Left lung (tissue), 10 donors: ENCODE data around the gene SNRK. TPM values are rescaled to one million over a fixed set of nuclear protein-coding genes. Genes with fewer than 3 reads are reported as not detected.

Source experiments
- ATAC-seq: fragments of 200-7000 bp; cut with Tn5 transposase; one replicate; pipeline ENCODE4 v1.9.1; 2020; ENCODE audit warnings: moderate library complexity
- DNase-seq, 4 donors: peaks; one replicate each; pipeline ENCODE4 v3.0.0-alpha.2; 2013 to 2020
- H3K27ac ChIP-seq, 2 donors: fragments of 200-600 bp; sonication (generic) in 1 of 2; one replicate each; pipeline versions ENCODE4 v1.5.0 to v1.8.0; 2020 to 2021
- H3K27me3 ChIP-seq, 2 donors: fragments of 200-600 bp; sonication (generic) in 1 of 2; one replicate each; pipeline versions ENCODE4 v1.5.0 to v1.8.0; 2020 to 2021
- H3K36me3 ChIP-seq, 2 donors: fragments of 200-600 bp; sonication (generic) in 1 of 2; one replicate each; pipeline versions ENCODE4 v1.5.0 to v1.8.0; 2020 to 2021
- H3K4me1 ChIP-seq, 2 donors: fragments of 200-600 bp; one replicate each; pipeline ENCODE4 v1.8.0; 2021
- H3K4me3 ChIP-seq, 2 donors: fragments of 200-600 bp; sonication (generic) in 1 of 2; one replicate each; pipeline versions ENCODE4 v1.5.0 to v1.8.0; 2020 to 2021; ENCODE audit warnings: mild to moderate bottlenecking in 1 of 2
- H3K9me3 ChIP-seq, 2 donors: fragments of 200-600 bp; sonication (generic) in 1 of 2; one replicate each; pipeline versions ENCODE4 v1.5.0 to v1.8.0; 2020 to 2021
- intact Hi-C, 2 donors: fragments of 100-400 bp; cut with DNase I; formaldehyde crosslinking; loops; one replicate each; pipeline versions ENCODE4 v1.11.2 to v1.14.2; 2022
- polyA plus RNA-seq, 6 donors: library from polyadenylated mRNA; unstranded; fragments of 120-200 nt; gene quantifications; one replicate each; pipeline ENCODE4 v1.2.1, GENCODE V29; 2013; ENCODE audit not compliant: insufficient read length in 6 of 6
- total RNA-seq, 2 donors: library from RNA; stranded (reverse); fragmentation: NEBNext Ultra II Directional; extraction: Animal tissue kit (Norgen Biotek cat#: 25700); gene quantifications; one replicate each; pipeline ENCODE4 v1.2.1, GENCODE V29; 2021
- TF ChIP-seq, protein P1 (sequence below), 2 donors: fragments of 200-600 bp; sonication (generic) in 1 of 2; IDR thresholded peaks; one replicate each; pipeline versions ENCODE4 v1.5.0 to v1.8.0; 2021; ENCODE audit warnings: antibody characterized with exemption in 2 of 2
- donor health status: DM: no; HTN: yes; CAD: no.
- donor health status: DM: no; HTN: no; CAD: no.

SNRK gene
- total and polyA plus RNA-seq, 8 donors, result 29.5 to 72.3 (median 64.7) TPM

DNA sequence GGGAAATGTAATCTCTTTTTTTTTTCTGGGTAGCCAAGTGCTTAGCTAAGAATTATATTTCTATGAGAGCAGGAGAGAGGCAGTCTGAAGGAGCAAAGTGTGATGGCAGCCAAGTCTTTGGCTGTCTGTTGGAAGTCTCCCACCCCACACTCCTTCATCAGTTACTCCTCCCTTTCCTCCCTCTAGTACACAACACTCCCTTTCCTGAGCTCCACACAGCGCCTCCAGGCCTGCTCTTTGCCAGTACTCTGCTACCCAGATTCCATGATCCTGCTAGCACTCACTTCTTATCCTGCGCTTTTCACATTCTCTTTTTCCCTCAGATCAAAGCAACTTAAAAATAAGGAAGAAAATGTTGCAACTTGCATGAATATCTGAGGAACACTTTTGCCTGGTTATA lies 37.4 kb upstream of the SNRK start:
- ATAC-seq (no peak), DNase-seq (no peak)
- Histone ChIP-seq H3K36me3 (no peaks in the 10 kb centered on the region), H3K9me3 (no peaks in the 10 kb centered on the region), H3K4me1 (peaks cover 0 to 15% of the 10 kb centered on the region in 2 donors), H3K27ac (no peak overlapping the region), H3K4me3 (no peak overlapping the region), H3K27me3 (no peaks in the 10 kb centered on the region)
- intact Hi-C loops, result no loop called here
- TF ChIP-seq, protein P1, sequence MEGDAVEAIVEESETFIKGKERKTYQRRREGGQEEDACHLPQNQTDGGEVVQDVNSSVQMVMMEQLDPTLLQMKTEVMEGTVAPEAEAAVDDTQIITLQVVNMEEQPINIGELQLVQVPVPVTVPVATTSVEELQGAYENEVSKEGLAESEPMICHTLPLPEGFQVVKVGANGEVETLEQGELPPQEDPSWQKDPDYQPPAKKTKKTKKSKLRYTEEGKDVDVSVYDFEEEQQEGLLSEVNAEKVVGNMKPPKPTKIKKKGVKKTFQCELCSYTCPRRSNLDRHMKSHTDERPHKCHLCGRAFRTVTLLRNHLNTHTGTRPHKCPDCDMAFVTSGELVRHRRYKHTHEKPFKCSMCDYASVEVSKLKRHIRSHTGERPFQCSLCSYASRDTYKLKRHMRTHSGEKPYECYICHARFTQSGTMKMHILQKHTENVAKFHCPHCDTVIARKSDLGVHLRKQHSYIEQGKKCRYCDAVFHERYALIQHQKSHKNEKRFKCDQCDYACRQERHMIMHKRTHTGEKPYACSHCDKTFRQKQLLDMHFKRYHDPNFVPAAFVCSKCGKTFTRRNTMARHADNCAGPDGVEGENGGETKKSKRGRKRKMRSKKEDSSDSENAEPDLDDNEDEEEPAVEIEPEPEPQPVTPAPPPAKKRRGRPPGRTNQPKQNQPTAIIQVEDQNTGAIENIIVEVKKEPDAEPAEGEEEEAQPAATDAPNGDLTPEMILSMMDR (IDR thresholded peaks at IDR 0.05), result no peak

DNA sequence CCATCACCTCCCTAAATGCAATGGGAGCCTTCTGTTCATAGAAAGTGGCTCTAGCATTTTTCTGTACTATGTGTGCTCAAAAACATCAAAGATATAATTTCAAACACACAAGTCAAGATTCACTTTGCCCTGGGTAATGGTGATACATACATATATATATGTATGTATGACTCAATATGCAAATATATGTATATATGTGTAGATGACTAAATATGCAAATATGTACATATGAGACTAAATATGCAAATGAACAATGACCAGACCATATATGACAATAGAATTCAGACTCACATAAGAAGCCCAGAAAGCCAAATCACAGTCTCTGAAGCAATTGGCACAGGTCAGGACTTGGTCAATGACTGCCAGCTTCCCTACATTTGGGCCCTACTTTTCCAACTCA lies 36.9 kb upstream of the SNRK start:
- no peaks in the 10 kb centered on the region for H3K27me3 ChIP-seq
- no peaks in the 10 kb centered on the region for H3K36me3 ChIP-seq
- TF ChIP-seq, protein P1 (IDR thresholded peaks at IDR 0.05), result no peak
- no peak overlapping the region for H3K4me3 ChIP-seq
- H3K27ac ChIP-seq, result no peak overlapping the region
- intact Hi-C loops, result no loop called here
- H3K9me3 ChIP-seq, result no peaks in the 10 kb centered on the region
- ATAC-seq, result no peak
- no peak for DNase-seq
- peaks cover 0 to 13% of the 10 kb centered on the region in 2 donors for H3K4me1 ChIP-seq

DNA sequence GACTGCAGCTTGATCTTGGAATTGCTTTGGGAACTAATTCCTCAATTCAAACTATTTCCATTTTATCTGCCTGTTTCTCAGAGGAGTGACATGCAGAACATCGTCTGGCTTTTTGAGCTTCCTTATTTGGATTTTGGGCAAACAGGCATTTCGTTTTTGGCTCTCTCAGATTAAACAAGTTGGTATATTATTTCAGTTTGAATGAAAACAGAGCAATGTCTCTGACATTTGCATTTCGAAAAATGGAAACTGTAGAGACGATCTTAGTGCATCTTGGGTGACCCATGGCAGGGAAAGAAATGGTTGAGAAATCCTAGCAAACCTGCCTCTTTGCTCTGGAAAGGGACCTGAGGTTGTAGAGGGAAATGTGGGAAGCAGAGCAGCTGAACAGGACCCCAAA lies 33.0 kb upstream of the SNRK start:
- intact Hi-C loops, result no loop called here
- H3K9me3 ChIP-seq, result no peaks in the 10 kb centered on the region
- ATAC-seq (no peak), DNase-seq (no peak)
- H3K4me1 ChIP-seq, result peaks cover 0 to 34% of the 10 kb centered on the region in 2 donors
- H3K36me3 ChIP-seq, result no peaks in the 10 kb centered on the region
- no peak overlapping the region for H3K27ac ChIP-seq
- H3K27me3 ChIP-seq, result no peaks in the 10 kb centered on the region
- H3K4me3 ChIP-seq, result no peak overlapping the region
- TF ChIP-seq, protein P1 (IDR thresholded peaks at IDR 0.05), result no peak

DNA sequence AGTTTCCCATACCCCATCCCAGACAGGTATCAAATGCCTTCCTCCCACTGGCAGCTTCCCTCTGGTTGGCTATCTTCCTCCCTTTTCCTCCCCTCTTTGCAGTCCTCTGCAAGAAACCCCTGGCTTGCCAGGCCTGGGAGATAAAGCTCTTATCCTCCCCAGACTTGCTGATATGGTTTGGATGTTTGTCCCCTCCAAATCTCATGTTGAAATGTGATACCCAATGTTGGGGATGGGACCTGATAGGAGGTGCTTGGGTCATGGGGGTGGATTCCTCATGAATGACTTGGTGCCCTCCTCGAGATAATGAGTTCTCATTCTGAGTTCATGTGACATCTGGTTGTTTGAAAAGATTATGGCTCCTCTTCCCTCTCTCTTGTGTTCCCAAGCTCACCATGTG lies 32.2 kb upstream of the SNRK start:
- Histone ChIP-seq H3K27me3 (no peaks in the 10 kb centered on the region), H3K4me3 (no peak overlapping the region), H3K4me1 (peaks cover 0 to 37% of the 10 kb centered on the region in 2 donors), H3K36me3 (no peaks in the 10 kb centered on the region), H3K27ac (no peak overlapping the region), H3K9me3 (no peaks in the 10 kb centered on the region)
- TF ChIP-seq, protein P1 (IDR thresholded peaks at IDR 0.05), result no peak
- ATAC-seq, result no peak
- DNase-seq, result no peak
- intact Hi-C loops, result no loop called here

DNA sequence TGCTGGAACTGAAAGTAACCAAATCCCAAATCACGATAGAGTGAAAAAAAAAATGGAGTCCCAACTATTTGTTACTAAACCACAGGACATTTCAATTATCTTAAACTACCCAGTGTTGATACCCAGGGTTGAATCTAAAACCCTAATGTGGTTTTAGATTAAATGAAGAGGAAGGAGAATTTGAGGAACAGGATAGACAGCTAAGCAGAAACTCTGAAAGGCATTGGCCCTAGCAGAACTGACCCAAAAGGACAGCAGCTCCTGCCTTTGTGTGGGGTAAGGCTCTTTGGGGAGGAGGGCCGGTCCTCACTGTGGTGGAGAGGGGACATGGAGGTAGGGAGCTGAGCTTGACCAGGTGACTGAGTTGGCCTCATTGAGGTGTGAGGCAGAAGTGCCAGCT lies 30.7 kb upstream of the SNRK start:
- Histone ChIP-seq H3K27ac (peak overlapping the region in 1 of 2 donors; percentile 53), H3K36me3 (no peaks in the 10 kb centered on the region), H3K4me3 (no peak overlapping the region), H3K27me3 (no peaks in the 10 kb centered on the region), H3K9me3 (no peaks in the 10 kb centered on the region), H3K4me1 (peaks cover 0 to 37% of the 10 kb centered on the region in 2 donors)
- TF ChIP-seq, protein P1 (IDR thresholded peaks at IDR 0.05), result no peak
- ATAC-seq (peak; percentile 34), DNase-seq (no peak)
- intact Hi-C loops, result no loop called here
